Liver (tissue), 9 donors: ENCODE measurements around the gene NAA38. TPM values are rescaled to one million over a fixed set of nuclear protein-coding genes. Genes with fewer than 3 reads are reported as not detected.
"Not testable (repeated sequence)": the region's sequence is repeated elsewhere in the genome, so short reads cannot be mapped to it uniquely, and the experiment has no call there.

ENCODE experiments used
- DNase-seq: peaks from one replicate; pipeline ENCODE4 v3.0.0-alpha.2; 2017; ENCODE audit warnings: low spot score
- H3K27ac ChIP-seq, 2 donors: one replicate each; pipeline ENCODE4 v1.7.0; 2013; ENCODE audit warnings: inconsistent platforms in 2 of 2, low read length in 2 of 2, control low read depth in 1 of 2, low read depth in 1 of 2, mild to moderate bottlenecking in 1 of 2
- H3K27me3 ChIP-seq, 4 donors: one replicate each; pipeline versions ENCODE4 v1.6.1 to v1.7.0; 2013; ENCODE audit warnings: low read length in 3 of 4, inconsistent platforms in 1 of 4, mild to moderate bottlenecking in 1 of 4, moderate library complexity in 1 of 4; ENCODE audit not compliant: control insufficient read depth in 4 of 4, insufficient read depth in 4 of 4
- H3K36me3 ChIP-seq, 4 donors: one replicate each; pipeline versions ENCODE4 v1.6.1 to v1.7.0; 2013; ENCODE audit warnings: low read length in 3 of 4, mild to moderate bottlenecking in 3 of 4, low read depth in 1 of 4, moderate library complexity in 1 of 4; ENCODE audit not compliant: control insufficient read depth in 4 of 4, insufficient read depth in 3 of 4
- H3K4me1 ChIP-seq, 4 donors: one replicate each; pipeline versions ENCODE4 v1.6.1 to v1.7.0; 2013; ENCODE audit warnings: low read length in 3 of 4, mild to moderate bottlenecking in 3 of 4, moderate library complexity in 1 of 4; ENCODE audit not compliant: control insufficient read depth in 4 of 4, insufficient read depth in 4 of 4
- H3K4me3 ChIP-seq, 3 donors: one replicate each; pipeline versions ENCODE4 v1.6.1 to v1.7.0; 2013; ENCODE audit warnings: low read length in 3 of 3, control low read depth in 1 of 3, low read depth in 1 of 3, mild to moderate bottlenecking in 1 of 3
- H3K9ac ChIP-seq, 2 donors: one replicate each; pipeline ENCODE4 v1.7.0; 2013; ENCODE audit warnings: low read length in 2 of 2, mild to moderate bottlenecking in 2 of 2, moderate library complexity in 2 of 2, control low read depth in 1 of 2, low read depth in 1 of 2
- H3K9me3 ChIP-seq, 4 donors: one replicate each; pipeline versions ENCODE4 v1.6.1 to v1.7.0; 2013; ENCODE audit warnings: low read length in 3 of 4; ENCODE audit not compliant: control insufficient read depth in 4 of 4
- ATF3 ChIP-seq: IDR thresholded peaks from 2 replicates; pipeline ENCODE4 v1.6.1; 2016; ENCODE audit warnings: antibody characterized with exemption
- CTCF ChIP-seq: fragments of 150-350 bp; IDR thresholded peaks from 2 replicates; pipeline ENCODE4 v1.5.1; 2017; ENCODE audit warnings: improper control_type of control experiment, low read depth, low read length; ENCODE audit not compliant: missing input control
- EGR1 ChIP-seq, 2 donors: IDR thresholded peaks; 2 replicates each; pipeline ENCODE4 v1.6.1; 2016 to 2018; ENCODE audit warnings: antibody characterized with exemption in 2 of 2, low read depth in 2 of 2
- FOXA1 ChIP-seq: IDR thresholded peaks from 2 replicates; pipeline ENCODE4 v1.6.1; 2016; ENCODE audit warnings: antibody characterized with exemption
- FOXA2 ChIP-seq: IDR thresholded peaks from 2 replicates; pipeline ENCODE4 v1.6.1; 2016; ENCODE audit warnings: antibody characterized with exemption
- GABPA ChIP-seq, 2 donors: IDR thresholded peaks in 1 of 2; conservative IDR thresholded peaks in 1 of 2; 2 replicates each; pipeline ENCODE4 v1.6.1; 2016; ENCODE audit warnings: antibody characterized with exemption in 2 of 2, mild to moderate bottlenecking in 1 of 2, moderate library complexity in 1 of 2
- HNF4A ChIP-seq, 2 donors: conservative IDR thresholded peaks; 2 replicates each; pipeline ENCODE4 v1.6.1; 2016; ENCODE audit warnings: antibody characterized with exemption in 2 of 2, mild to moderate bottlenecking in 2 of 2
- HNF4G ChIP-seq: IDR thresholded peaks from 2 replicates; pipeline ENCODE4 v1.6.1; 2016; ENCODE audit warnings: antibody characterized with exemption
- JUND ChIP-seq, 2 donors: IDR thresholded peaks; 2 replicates each; pipeline ENCODE4 v1.6.1; 2016; ENCODE audit warnings: antibody characterized with exemption in 2 of 2
- MAX ChIP-seq: IDR thresholded peaks from 2 replicates; pipeline ENCODE4 v1.6.1; 2016; ENCODE audit warnings: antibody characterized with exemption
- NR2F2 ChIP-seq: IDR thresholded peaks from 2 replicates; pipeline ENCODE4 v1.6.1; 2016; ENCODE audit warnings: antibody characterized with exemption
- RAD21 ChIP-seq, 2 donors: IDR thresholded peaks; 2 replicates each; pipeline ENCODE4 v1.6.1; 2016; ENCODE audit warnings: antibody characterized with exemption in 2 of 2, mild to moderate bottlenecking in 2 of 2
- REST ChIP-seq: IDR thresholded peaks from 2 replicates; pipeline ENCODE4 v1.6.1; 2016; ENCODE audit warnings: antibody characterized with exemption, mild to moderate bottlenecking
- RXRA ChIP-seq, 2 donors: IDR thresholded peaks; 2 replicates each; pipeline ENCODE4 v1.6.1; 2017 to 2018; ENCODE audit warnings: antibody characterized with exemption in 2 of 2, mild to moderate bottlenecking in 1 of 2
- SP1 ChIP-seq: IDR thresholded peaks from 2 replicates; pipeline ENCODE4 v1.6.1; 2018; ENCODE audit warnings: antibody characterized with exemption, mild to moderate bottlenecking
- TAF1 ChIP-seq: conservative IDR thresholded peaks from 2 replicates; pipeline ENCODE4 v1.6.1; 2016; ENCODE audit warnings: antibody characterized with exemption, mild to moderate bottlenecking
- YY1 ChIP-seq: IDR thresholded peaks from 2 replicates; pipeline ENCODE4 v1.6.1; 2016; ENCODE audit warnings: antibody characterized with exemption, mild to moderate bottlenecking
- ZBTB33 ChIP-seq: IDR thresholded peaks from 2 replicates; pipeline ENCODE4 v1.6.1; 2016; ENCODE audit warnings: antibody characterized with exemption
- WGBS: extraction: QIAGEN DNeasy Blood & Tissue Kit; methylation state at CpG from one replicate; pipeline ENCODE4 v1.1.7; 2013; 5-methylcytosine and 5-hydroxymethylcytosine counted together
- polyA plus RNA-seq, 2 donors: library from polyadenylated mRNA; stranded (reverse) in 1 of 2; unstranded in 1 of 2; fragments of 200-250 nt in 1 of 2; fragments of >200 nt in 1 of 2; fragmentation: Nextera tagmentation in 1 of 2; extraction: Ambion mirVana in 1 of 2; gene quantifications; one replicate each; pipeline versions ENCODE4 v1.2.1 to v1.2.3, GENCODE V29; 2013 to 2015
- total RNA-seq, 2 donors: library from RNA; depleted of rRNA; stranded (reverse); fragments of >200 nt; gene quantifications; one replicate each; pipeline ENCODE4 v1.2.3, GENCODE V29; 2014
- donor health status: healthy.
- donor health status: healthy.
- donor health status: healthy.
- donor health status: healthy.
- donor health status: healthy.

Gene NAA38
- total and polyA plus RNA-seq, 4 donors: 24.3 to 118 (median 56.8) TPM

GRCh38 chr17:7811251-7811650 lies 46.1 kb downstream of the NAA38 start:
- WGBS: 73% methylated on average over 3 of the region's 3 CpGs
- H3K27ac ChIP-seq: no peak overlapping the region
- no peaks in the 10 kb centered on the region for H3K4me1 ChIP-seq
- H3K36me3 ChIP-seq: no peaks in the 10 kb centered on the region
- DNase-seq: no peak
- TF ChIP-seq ATF3 (no peak), FOXA1 (no peak), HNF4A (conservative IDR thresholded peaks at IDR 0.05) (no peak), MAX (no peak), TAF1 (no peak), NR2F2 (no peak), RXRA (IDR thresholded peaks at IDR 0.05) (no peak), ZBTB33 (no peak), REST (no peak), EGR1 (IDR thresholded peaks at IDR 0.05; ENCODE audit: low read depth in 2 of 2) (no peak), HNF4G (no peak), RAD21 (IDR thresholded peaks at IDR 0.05) (no peak), JUND (IDR thresholded peaks at IDR 0.05) (no peak), GABPA (IDR thresholded peaks at IDR 0.05 in 1 of 2, conservative IDR thresholded peaks at IDR 0.05 in 1 of 2) (no peak), SP1 (no peak), FOXA2 (no peak), CTCF (no peak), YY1 (no peak)
- no peaks in the 10 kb centered on the region for H3K9me3 ChIP-seq
- H3K4me3 ChIP-seq: no peak overlapping the region
- no peaks in the 10 kb centered on the region for H3K27me3 ChIP-seq
- H3K9ac ChIP-seq: no peak overlapping the region

- H3K9ac ChIP-seq: not testable (repeated sequence)
Observed at GRCh38 chr17:7809791-7810343, 47.5 kb downstream of the NAA38 start.

More at GRCh38 chr17:7809791-7810343, 47.5 kb downstream of the NAA38 start:
- WGBS: 82% methylated on average over 9 of the region's 9 CpGs
- not testable (repeated sequence) for H3K27me3 ChIP-seq, H3K4me1 ChIP-seq, H3K4me3 ChIP-seq, H3K9me3 ChIP-seq, H3K36me3 ChIP-seq, DNase-seq, H3K27ac ChIP-seq
